Right ventricle myocardium inferior (tissue), 1 donor: ENCODE results near the gene CELF4. TPM values are rescaled to one million over a fixed set of nuclear protein-coding genes. Genes with fewer than 3 reads are reported as not detected.

Experiments used
- ATAC-seq: fragments of 200-7000 bp; cut with Tn5 transposase; one replicate; pipeline ENCODE4 v1.9.1; 2020; ENCODE audit warnings: mild to moderate bottlenecking, moderate library complexity
- DNase-seq: peaks from one replicate; pipeline ENCODE4 v3.0.0; 2021; ENCODE audit errors: missing footprints
- intact Hi-C: fragments of 100-400 bp; cut with DNase I; formaldehyde crosslinking; loops from one replicate; pipeline ENCODE4 v1.11.0; 2022
- total RNA-seq: library from RNA; stranded (reverse); fragmentation: NEBNext Ultra II Directional; extraction: Animal tissue kit (Norgen Biotek cat#: 25700); gene quantifications from one replicate; pipeline ENCODE4 v1.2.1, GENCODE V29; 2021
- donor health status: DM: no; HTN: yes; CAD: no; lungs with severe emphysema.

The CELF4 gene
- total RNA-seq, 1 donor from 2014 or later: not detected

DNA sequence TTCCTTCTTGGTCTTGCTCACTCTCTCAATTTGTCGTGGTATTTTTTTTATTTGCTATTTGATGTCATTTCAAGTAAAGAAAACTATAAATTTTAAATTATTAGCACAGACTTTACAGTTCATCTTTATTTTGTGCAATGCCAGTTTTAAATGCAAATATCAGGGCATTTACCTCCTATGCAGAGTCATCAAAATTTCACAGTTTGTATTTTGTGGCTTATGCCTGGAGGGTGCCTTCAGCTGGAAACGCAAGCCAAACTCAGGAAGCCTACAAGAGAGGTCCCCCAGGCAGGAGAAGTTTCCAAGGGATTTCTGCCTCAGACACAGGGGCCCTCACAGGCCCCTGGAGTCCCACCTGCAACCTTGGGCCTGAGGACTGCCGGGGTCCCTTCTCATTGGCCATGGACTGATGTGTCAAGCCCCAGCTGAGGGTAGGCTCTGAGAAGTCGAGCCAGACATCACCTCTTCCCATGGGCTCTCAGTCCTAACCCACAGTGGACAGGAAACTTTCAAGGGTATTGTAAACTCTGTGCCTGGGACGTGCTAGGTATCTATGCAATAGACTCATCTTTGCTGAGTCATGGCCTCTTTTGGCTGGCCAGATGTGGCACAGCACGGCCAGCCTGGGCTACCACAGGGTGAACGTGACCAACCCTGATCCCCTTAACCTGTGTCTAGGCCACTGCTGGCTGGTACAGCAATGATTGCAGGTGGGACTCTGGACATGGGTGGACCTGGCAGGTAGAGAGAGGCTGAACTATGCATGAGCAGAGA is 236.5 kb downstream of the CELF4 start:
- DNase-seq (no peak), ATAC-seq (no peak)
- intact Hi-C loops: no loop called here

DNA sequence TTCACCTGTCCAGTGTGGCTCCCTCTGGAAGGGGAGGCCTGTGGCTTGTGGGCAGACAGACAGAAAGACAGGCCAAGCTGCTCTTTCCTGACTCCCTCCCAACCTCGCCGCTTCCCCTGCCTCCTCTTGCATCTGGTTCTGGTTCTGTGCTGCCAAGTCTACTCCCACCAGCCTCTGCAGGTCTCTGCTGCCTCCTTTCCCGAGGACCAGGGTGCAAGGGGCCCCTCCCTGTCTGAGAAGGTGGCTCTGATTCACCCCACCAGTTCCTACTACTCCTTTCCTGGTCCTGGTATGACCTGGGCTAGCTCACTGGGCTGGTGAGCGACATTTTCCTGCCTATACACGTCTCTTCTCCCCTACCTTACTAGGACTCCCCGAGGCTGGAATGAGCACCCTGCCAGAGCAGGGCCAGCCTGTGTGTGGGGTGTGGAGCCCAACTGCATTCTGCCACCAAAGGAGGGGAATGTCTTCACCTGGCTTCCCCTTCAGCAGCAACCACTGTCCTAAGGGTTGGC is 238.5 kb downstream of the CELF4 start:
- DNase-seq: no peak
- intact Hi-C loops: no loop called here
- ATAC-seq: no peak

DNA sequence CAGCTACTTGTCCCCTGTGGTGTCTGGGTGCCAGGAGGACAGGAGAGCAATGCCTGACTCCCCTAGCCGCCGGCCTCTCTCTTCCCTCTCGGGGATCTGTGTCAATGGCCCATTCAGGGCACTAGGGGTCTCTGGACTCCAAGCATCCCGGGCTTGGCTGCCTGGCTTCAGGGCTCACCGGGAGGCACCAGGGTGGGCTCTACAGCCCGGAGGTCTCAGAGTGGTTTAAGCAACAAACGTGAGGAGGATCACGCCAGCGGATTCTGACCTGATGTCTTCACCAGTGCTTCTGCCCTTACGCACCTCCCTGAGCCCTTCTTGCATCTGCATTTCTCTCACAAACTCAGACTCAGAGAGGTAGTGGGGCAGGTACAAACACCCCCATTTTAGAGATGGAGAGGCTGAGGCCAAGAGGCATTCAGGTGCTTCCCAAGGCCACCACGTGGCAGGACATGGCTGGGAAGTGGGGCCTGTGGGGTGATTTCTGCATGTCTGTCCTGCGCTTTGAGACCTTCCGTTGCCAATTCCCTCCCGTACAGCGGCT is 243.0 kb downstream of the CELF4 start:
- ATAC-seq (peak; percentile 30), DNase-seq (no peak)
- intact Hi-C loops: no loop called here

DNA sequence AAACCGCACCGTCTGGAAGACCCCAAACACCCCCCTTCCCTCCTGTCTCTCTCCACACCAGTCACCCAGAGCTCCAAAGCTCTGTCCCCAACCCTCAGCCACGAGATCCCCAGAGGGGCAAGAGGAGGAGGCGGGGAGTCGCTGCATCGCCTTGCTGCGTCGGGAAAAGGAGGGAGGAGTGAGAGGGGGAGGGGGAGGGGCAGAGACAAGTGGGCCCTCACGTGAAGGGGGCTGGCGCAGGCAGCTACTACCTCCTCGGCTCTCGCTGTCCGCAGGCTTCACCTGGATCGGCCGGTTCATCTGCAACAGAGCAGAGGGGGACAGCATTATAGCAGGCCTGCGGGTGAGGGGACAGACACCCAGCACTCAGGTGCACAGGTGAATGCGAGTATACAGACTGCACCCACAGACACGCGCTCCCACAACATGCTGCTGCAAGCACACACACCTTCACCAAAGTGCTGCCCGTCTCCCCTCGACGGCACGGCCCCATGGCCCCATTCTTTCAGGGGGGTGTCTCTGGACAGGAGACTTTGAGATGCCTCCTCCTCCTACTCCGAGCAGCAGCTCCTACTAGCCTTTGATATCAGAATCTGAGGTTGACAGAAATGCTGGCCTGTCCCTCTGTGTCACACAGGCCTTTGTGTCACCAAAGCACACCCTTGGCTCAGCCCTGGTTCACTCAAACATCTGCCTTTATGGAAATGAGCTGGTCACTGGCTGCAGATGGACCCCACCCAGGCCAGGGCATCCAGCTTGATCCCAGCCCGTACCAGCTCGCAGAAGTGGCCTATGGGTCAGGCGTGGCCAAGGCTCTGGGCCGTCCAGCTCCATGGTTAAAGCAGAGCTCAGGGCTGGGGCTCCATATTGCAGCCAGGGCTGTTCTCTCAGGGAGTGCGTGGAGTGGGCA is 243.8 kb downstream of the CELF4 start:
- intact Hi-C loops: no loop called here
- no peak for ATAC-seq
- no peak for DNase-seq

DNA sequence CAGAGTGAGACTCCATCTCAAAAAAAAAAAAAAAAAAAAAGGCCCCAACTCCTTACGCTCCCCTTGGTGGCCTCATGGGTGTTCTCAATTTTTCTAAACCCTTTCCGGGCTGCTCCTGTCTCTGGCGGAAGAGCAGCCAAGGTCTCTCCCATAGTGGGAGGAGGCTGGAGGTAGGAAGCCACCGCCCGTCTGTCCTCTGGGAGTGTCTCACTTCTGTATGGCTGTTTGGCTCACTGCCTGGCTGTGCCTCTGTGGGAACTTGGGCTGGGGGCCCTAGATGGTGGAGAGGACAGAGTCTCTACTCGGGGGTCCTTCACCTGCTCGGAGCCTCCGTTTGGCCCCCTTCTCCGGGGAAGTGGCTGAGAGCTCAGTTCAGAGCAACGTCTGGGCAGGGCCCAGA is 245.3 kb downstream of the CELF4 start:
- intact Hi-C loops: no loop called here
- DNase-seq: no peak
- no peak for ATAC-seq

DNA sequence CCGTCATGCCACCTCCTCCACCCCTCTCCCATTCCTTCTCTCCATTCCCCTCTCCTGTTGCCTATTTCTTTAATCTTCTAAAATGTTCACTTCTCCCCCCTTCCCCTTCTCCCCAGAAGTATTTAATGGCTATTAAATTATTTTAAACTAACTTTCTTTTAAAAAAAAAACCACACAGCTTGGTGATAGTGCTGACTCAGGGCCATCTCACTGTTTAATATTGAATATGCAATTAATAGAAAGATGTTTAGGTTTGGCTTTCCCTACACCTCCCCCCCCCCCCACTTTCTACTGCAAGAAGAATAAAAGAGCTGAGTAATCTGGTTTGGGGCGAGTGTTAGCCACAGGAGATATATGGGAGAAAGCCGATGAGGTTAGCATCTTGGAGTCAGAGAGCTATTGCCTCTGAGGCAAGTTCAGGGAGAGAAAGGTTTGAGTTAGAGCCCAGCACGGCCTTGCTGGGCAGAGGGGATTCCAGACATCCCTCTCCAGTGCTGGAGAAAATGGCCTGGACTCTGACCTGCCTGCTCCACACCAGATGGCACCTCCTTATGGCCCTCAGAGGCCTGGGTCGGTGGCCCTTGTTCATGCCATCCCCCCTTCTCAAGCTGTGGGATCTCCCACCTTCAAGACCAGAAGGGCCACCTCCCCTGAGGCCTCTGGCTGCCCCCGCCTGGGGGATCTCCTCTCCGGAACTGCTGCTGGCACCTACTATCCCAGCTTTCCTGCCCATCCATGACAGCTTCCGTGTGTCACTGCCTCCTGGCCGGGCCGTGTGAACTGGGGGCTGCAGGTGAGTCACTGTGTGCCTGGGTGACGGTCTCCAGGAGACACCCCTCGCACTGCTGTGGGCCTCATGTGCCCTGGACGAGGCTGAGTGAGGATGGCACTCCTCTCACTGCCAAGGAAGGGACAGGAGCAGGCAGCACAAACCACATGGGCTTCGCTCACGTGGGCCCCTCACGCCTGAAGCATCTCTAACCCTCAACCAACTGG is 246.9 kb downstream of the CELF4 start:
- intact Hi-C loops: no loop called here
- DNase-seq (no peak), ATAC-seq (no peak)

DNA sequence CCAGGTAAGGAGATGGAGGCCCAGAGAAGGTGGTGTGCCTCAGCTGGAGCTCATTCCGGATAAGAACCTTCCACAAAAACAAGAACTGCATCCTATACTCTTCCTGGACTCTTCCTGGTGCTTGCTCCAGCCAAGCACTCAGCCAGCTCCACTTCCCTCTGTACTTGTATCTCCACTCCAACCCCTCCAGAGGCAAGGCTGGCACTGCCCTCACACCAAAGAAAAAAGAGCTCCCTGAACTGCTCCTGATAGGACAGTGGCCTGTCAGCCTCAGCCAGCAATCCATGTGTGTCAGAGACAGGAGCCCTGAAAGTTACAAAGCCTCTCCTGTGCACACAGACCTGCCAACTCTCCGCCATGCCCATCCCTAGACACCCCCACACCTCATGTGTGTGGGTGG is 248.1 kb downstream of the CELF4 start:
- intact Hi-C loops: no loop called here
- DNase-seq (peak; percentile 13), ATAC-seq (no peak)

DNA sequence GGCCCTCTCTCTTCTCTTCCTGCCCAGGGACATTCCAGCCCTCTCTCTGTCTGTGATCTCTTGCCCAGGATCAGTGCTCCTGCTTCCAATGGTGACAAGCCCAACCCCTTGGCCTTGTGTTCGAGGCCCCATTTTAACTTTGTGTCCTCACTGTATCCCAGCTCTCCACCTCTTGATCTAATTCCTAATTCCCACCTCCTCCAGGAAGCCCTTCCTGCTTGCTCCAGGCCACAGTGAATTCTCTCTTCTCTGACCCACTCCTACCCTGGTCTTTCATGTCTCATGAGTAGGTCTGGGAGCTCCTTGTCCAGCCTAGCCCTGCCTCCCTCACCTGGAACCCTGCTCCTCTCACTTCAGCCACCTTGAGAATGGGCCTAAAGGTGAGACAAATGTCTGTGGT is 249.1 kb downstream of the CELF4 start:
- intact Hi-C loops: no loop called here
- DNase-seq (no peak), ATAC-seq (no peak)

DNA sequence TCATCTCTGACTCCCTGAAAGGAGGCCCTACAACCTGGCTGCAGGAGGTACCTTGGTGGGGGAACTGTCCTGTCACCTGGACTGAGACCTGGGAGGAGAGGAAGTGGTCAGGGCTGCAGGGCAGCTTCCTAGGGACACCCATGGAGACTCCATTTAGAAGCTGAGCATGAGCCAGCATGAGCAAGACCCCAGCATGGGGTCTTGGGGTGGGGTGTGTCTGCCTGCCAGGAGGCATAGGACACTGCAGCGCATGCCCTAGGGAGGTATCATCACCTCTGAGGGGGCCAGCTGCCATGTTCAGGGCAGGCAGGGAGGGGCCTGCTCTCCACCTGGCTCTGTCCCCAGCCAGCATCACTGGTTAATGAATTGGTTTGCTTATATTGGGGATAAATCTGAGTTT is 249.7 kb downstream of the CELF4 start:
- intact Hi-C loops: no loop called here
- no peak for DNase-seq
- ATAC-seq: no peak

DNA sequence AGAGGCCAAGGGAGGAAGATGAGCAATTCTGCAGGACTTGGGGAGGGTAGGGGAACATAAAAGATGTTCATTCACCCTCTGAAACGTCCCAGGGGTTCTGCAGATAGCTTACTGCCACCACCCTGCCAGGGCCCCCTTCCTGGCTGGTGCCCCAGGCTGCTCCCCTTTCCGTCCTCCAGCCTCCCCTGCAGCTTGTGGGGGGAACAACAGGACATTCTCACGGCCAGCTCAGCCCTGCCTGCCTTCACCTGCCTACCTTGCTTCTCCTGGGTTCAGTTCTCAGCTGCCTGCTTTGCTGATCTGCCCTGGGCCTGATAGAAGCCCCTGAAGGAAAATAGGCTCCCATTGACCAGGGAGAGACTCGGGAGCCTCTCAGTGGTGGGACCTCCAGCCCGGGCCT is 251.1 kb downstream of the CELF4 start:
- intact Hi-C loops: no loop called here
- no peak for DNase-seq
- no peak for ATAC-seq

DNA sequence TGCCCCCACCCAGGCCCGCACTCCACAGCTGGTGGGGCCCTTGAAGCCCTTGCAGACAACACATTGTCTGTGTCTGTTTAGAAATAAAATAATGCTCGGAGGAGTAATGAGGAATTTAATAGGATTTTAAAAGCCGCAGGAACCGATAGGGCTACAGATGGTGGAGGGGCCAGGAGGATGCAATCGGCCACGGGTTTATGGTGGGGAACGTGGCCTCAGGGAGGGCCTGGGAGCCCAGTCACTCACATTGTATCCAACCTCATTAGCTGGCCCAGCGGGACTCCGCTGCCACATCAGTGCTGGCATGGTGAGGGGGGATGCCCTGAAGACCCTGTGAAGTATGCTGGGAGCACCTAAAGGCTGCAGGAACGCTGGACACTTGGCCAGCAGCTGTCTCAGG is 252.0 kb downstream of the CELF4 start:
- intact Hi-C loops: no loop called here
- DNase-seq: no peak
- ATAC-seq: no peak

DNA sequence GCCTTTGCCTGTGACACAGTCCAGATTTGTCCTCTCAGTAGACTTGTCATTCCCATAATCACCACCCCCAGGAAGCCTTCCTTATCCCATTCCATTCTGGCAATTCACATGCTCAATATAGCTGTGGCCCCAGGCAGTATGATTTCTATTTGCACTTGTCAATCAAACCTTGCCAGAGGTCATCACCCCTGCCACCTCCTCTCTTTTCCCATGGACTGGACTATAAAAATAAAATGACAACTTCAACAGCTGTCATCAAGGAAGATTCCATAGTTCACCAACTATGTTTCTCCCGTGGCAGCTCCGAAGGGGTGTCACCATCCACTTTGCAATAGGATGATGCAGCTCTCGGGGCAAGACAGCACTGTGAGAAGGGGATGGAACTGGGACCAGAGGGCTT is 255.7 kb downstream of the CELF4 start:
- no peak for DNase-seq
- intact Hi-C loops: no loop called here
- ATAC-seq: no peak

DNA sequence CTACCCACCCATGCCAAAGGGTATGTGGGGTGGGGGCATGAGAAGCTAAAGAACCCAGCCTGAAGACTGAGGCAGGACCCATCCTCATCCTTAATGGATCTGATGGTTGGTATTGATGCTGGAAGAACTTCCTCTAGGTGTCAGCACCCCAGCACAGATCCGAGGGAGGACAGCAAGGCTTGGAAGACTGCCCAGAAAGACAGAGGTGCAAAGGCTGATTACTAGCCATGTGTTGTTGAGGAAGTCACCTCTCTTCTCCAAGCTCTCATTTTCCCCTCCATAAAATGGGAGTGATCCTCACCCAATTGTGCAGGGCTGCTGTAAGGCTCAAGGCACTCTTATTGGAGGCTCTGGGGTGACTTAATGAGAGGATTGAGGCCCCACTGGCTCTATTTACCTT is 256.5 kb downstream of the CELF4 start:
- DNase-seq (no peak), ATAC-seq (no peak)
- intact Hi-C loops: no loop called here

DNA sequence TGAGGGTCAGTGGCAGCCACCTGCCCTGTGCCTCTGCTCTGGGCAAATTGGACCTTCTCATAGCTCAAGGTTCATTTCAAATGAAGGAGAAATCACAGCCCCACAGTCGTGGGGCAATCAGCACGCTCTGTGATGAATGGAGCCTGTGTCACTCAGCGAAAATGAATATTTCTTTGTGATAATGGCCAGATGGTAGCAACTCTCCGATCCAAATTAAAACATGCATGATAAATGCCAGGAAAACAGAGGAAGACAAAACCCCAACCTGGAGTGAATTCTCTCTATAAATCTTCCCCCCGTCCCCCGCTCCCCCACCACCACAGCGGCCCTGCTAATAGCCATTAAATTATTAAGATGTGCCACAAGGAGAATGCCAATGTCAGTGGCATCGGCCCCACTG is 258.4 kb downstream of the CELF4 start:
- intact Hi-C loops: no loop called here
- no peak for ATAC-seq

DNA sequence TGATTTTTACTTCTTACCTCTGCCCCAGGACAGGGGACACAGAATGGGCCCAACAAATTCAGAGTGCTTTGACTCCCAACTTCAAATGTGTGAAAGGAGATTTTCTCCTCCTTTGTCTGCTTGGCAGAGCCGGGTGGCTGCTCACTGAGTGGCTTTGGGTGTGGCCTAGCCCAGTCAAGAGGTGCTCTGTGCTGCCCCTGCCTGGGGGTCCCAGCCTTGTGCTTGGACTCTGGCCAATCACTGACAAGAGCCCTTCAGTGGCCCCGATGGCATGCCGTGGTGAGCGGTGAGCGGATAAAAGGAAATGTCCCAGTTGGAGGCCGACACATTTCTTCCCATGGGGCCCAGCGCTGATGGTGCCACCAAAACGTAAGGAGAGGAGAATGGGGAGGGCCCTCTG is 259.2 kb downstream of the CELF4 start:
- DNase-seq (no peak), ATAC-seq (no peak)
- intact Hi-C loops: no loop called here

More for the DNA sequence above, 258.4 kb downstream of the CELF4 start:
- DNase-seq: no peak

DNA sequence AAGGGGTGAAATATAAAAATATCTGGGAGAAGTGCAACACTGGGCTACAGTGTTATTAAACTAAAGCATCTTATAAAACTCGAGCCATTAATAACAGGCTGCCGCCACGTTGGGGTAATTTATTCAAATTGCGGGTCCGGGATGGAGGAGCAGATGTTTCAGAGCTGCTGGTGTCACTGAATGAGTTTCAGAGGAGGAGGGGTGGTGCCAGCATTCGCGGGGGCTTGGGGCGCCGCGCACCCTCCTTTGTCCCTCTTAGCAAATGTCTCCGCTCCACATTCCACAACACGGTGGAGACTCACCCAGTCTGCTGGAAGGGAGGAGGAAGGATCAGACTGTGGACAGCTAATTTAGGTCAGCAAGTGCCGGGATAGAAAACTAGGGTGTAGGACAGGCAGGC is 260.5 kb downstream of the CELF4 start:
- DNase-seq (no peak), ATAC-seq (no peak)
- intact Hi-C loops: no loop called here

DNA sequence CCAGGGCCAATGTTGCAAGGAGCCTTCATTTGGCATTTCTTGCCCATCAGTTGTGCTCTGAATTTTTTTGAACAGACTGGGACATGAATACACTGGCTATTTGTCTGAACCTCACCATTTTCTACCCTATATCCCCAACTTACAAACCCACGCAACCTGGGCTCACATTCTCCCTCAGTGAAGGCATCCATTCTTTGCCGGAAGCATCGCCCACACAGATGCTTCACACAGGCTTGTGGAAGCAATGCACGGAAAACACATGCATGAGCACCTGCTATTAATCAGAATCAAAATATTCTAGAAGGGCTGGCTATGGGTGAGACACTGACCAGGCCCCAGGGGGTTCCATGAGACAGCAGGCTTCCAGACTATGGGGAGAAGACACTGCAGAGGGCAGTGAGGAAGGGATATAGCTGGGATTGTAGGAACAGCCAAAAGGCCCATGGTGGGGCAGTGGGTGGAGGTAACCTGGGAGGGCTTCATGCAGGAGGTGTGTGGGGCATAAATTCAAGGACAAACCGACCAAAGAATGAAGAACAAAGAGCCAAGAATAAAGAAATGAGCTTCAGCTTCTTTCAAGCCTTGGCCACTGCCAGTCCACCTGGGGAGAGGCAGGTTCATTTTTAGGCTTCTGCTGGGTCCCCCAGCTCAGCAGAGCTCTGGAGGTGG is 261.5 kb downstream of the CELF4 start:
- ATAC-seq: no peak
- intact Hi-C loops: no loop called here
- no peak for DNase-seq

DNA sequence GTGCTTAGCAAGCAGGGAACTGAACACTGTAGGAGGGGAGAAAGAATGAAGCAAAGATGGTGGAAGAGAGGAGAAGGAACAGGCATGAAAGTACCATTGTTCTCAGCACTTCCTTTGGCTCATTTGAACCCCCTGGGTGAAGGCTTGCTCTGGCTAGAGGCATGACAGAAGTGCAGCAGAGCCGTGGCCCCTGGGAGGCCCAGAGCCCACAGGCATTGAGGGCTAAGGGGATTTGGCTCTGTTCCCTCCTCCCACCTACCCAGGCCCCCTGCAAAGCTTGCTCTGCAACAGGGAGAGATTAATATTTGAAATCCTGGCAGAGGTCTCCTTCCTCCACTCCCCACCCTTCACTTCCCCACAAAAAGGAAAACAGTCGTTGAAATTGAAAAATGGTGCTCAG is 262.6 kb downstream of the CELF4 start:
- intact Hi-C loops: no loop called here
- no peak for DNase-seq
- no peak for ATAC-seq
